AG09309 (cell line): ENCODE data around the gene PRPF40B.

Experiments used
- DNase-seq: peaks from one replicate; pipeline ENCODE4 v3.0.0-alpha.2; 2010; ENCODE audit warnings: low read depth
- H3K4me3 ChIP-seq: 2 replicates; pipeline ENCODE4 v1.5.1; 2011; ENCODE audit warnings: mild to moderate bottlenecking, low read depth, low read length, moderate library complexity; ENCODE audit not compliant: control insufficient read depth
- TF ChIP-seq, protein P1 (sequence below): IDR thresholded peaks from 2 replicates; pipeline ENCODE4 v1.5.1; 2011; ENCODE audit warnings: mild to moderate bottlenecking, low read depth, low read length, inconsistent platforms; ENCODE audit not compliant: insufficient read depth, control insufficient read depth; ENCODE audit errors: missing control alignments

PRPF40B gene

DNA sequence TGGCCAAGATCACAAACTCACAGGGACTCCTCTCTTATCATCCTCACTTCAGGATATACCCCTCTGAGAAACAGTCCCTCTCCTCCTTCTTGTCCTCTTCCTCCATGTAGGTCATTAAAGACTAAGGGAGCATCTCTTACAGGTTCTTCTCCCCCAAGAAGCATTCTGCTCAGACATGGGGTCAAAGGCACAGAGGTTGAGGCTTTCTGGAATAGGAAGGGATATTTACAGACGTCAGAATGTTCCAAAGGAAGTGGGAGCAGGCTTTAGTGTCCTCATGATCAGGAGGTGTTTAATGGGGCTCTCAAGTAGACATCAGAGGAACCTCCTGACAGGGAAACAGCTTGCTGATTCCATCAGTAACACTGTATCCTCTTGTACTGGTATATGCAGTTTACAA, 36.4 kb downstream of the PRPF40B start:
- DNase-seq = no peak
- no peak overlapping the region for H3K4me3 ChIP-seq
- TF ChIP-seq, protein P1, sequence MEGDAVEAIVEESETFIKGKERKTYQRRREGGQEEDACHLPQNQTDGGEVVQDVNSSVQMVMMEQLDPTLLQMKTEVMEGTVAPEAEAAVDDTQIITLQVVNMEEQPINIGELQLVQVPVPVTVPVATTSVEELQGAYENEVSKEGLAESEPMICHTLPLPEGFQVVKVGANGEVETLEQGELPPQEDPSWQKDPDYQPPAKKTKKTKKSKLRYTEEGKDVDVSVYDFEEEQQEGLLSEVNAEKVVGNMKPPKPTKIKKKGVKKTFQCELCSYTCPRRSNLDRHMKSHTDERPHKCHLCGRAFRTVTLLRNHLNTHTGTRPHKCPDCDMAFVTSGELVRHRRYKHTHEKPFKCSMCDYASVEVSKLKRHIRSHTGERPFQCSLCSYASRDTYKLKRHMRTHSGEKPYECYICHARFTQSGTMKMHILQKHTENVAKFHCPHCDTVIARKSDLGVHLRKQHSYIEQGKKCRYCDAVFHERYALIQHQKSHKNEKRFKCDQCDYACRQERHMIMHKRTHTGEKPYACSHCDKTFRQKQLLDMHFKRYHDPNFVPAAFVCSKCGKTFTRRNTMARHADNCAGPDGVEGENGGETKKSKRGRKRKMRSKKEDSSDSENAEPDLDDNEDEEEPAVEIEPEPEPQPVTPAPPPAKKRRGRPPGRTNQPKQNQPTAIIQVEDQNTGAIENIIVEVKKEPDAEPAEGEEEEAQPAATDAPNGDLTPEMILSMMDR = no peak

GRCh38 chr12:49661191-49661590, 37.8 kb downstream of the PRPF40B start:
- DNase-seq = no peak
- TF ChIP-seq, protein P1 = no peak
- no peak overlapping the region for H3K4me3 ChIP-seq

- DNase-seq = no peak
- TF ChIP-seq, protein P1 = no peak
- H3K4me3 ChIP-seq = no peak overlapping the region
Measured at GRCh38 chr12:49661746-49662145, 38.4 kb downstream of the PRPF40B start.

DNA sequence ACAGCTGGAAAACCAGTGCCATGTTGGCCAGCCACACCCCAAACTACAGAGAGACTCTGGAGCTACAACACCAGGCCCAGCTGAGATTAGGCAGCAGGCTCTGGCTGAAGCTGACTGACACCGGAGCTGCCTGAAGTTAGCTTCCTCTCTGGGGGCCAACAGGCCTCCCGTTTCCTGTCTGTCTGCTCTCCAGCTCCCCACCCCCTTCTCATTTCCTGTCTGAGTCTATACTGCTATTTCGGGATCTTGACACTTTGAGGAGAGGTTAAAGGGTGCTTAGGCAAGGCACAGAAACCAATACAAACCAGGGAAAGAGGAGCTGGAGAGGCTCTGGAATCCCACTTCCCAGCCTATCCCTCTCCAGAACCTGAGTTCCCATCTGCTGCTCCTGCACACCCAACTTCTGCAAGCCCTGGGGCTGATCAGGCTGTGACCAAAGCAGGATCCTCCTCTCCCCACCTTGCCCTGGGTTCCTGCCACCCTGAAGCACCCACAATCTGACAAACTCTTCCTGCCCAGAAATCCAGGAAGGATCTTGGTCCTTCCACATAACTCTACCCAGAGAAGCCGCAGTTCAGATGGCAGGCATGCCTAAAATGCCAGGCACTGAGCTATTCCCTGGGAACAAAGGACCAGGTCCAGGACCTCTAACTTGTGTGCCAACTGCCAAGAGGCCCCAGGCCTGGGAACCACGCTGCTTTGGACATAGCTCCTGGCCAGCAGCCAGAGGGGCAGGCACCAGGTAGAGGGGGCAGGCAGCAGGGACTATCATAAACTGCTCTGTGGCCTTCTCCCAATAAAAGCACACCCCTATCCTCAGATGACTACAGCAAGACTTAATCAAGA, 39.9 kb downstream of the PRPF40B start:
- peak; percentile 34 for DNase-seq
- H3K4me3 ChIP-seq = no peak overlapping the region
- TF ChIP-seq, protein P1 = no peak

DNA sequence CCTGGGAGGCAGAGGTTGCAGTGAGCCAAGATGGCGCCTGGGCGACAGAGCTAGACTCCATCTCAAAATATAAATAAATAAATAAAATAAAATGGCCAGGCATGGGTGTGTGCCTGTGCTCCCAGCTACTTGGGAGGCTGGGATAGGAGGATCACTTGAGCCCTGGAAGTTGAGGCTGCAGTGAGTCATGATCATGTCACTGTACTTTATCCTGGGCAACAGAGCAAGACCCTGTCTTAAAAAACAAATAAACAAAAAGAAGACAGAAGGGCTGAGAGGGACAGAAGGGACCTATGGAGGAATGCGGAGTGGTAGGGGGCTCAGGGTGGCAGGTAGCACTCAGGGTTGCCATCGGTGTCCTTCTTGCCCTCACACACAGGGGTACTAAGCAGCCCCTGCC, 40.8 kb downstream of the PRPF40B start:
- TF ChIP-seq, protein P1 = no peak
- H3K4me3 ChIP-seq = no peak overlapping the region
- no peak for DNase-seq

GRCh38 chr12:49664591-49665239, 41.4 kb downstream of the PRPF40B start:
- TF ChIP-seq, protein P1 = no peak
- no peak overlapping the region for H3K4me3 ChIP-seq
- no peak for DNase-seq
